PC-3 (cell line): ENCODE data around the gene PASK. TPM values are rescaled to one million over a fixed set of nuclear protein-coding genes. Genes with fewer than 3 reads are reported as not detected.

Experiments used
- ATAC-seq: fragments of 200-7000 bp; cut with Tn5 transposase; 2 replicates; pipeline ENCODE4 v1.9.1; 2020; ENCODE audit warnings: mild to moderate bottlenecking, moderate library complexity
- BruUV-seq: library from RNA; stranded (reverse); fragments of 400-500 nt; replicated peaks from 2 replicates; lab custom pipeline; 2021; lab: Mats Ljungman, UMichigan
- CTCF ChIA-PET: fragments of 300-600 bp; sonication (Branson Sonifier 250); formaldehyde crosslinking; loops from one replicate; lab custom pipeline; 2022; ENCODE audit warnings: antibody characterized with exemption; lab: Charles Lee
- POLR2A ChIA-PET: fragments of 300-600 bp; sonication (Branson Sonifier 250); formaldehyde crosslinking; loops from one replicate; lab custom pipeline; 2022; ENCODE audit warnings: antibody characterized with exemption; ENCODE audit not compliant: unreplicated experiment; lab: Charles Lee
- DNase-seq: peaks from one replicate; pipeline ENCODE4 v3.0.0-alpha.2; 2015
- H2AFZ ChIP-seq: fragments of 300-600 bp; sonication (generic); 2 replicates; pipeline ENCODE4 v1.6.0; 2016; ENCODE audit warnings: antibody characterized with exemption, low read length
- H3F3A ChIP-seq: fragments of 300-600 bp; sonication (generic); one replicate; pipeline ENCODE4 v1.6.0; 2017; ENCODE audit warnings: antibody characterized with exemption, low read length, control low read depth, mild to moderate bottlenecking; ENCODE audit not compliant: unreplicated experiment
- H3K27ac ChIP-seq: fragments of 300-600 bp; sonication (generic); 2 replicates; pipeline ENCODE4 v1.5.1; 2016; ENCODE audit warnings: mild to moderate bottlenecking, low read length
- H3K27me3 ChIP-seq: fragments of 300-600 bp; sonication (generic); 2 replicates; pipeline ENCODE4 v1.6.1; 2016; ENCODE audit warnings: low read length, mixed read lengths
- H3K36me3 ChIP-seq: fragments of 300-600 bp; sonication (generic); 2 replicates; pipeline ENCODE4 v1.6.1; 2016; ENCODE audit warnings: low read depth, mixed run types, low read length, mixed read lengths
- H3K4me1 ChIP-seq: fragments of 300-600 bp; sonication (generic); 2 replicates; pipeline ENCODE4 v1.5.1; 2016; ENCODE audit warnings: low read length; ENCODE audit not compliant: insufficient read depth
- H3K4me2 ChIP-seq: fragments of 300-600 bp; sonication (generic); 2 replicates; pipeline ENCODE4 v1.6.0; 2016; ENCODE audit warnings: low read length
- H3K4me3 ChIP-seq: fragments of 300-600 bp; sonication (generic); 2 replicates; pipeline ENCODE4 v1.5.1; 2016; ENCODE audit warnings: mild to moderate bottlenecking, low read length, mixed read lengths
- H3K79me2 ChIP-seq: fragments of 300-600 bp; sonication (generic); 2 replicates; pipeline ENCODE4 v1.6.1; 2017; ENCODE audit warnings: low read length, mixed read lengths
- H3K9ac ChIP-seq: fragments of 300-600 bp; sonication (generic); 2 replicates; pipeline ENCODE4 v1.6.0; 2016; ENCODE audit warnings: mild to moderate bottlenecking, low read length
- H3K9me2 ChIP-seq: fragments of 300-600 bp; sonication (generic); replicated peaks from 2 replicates; pipeline ENCODE4 v1.6.1; 2016; ENCODE audit warnings: mixed run types, low read length, mixed read lengths
- H3K9me3 ChIP-seq: fragments of 300-600 bp; sonication (generic); 2 replicates; pipeline ENCODE4 v1.6.1; 2016; ENCODE audit warnings: low read length, mixed read lengths
- H4K20me1 ChIP-seq: fragments of 300-600 bp; sonication (generic); 2 replicates; pipeline ENCODE4 v1.6.1; 2016; ENCODE audit warnings: low read length, mixed read lengths
- EZH2 ChIP-seq: fragments of 300-600 bp; sonication (generic); IDR thresholded peaks from one replicate; pipeline ENCODE4 v1.6.1; 2017; ENCODE audit warnings: antibody characterized with exemption, mild to moderate bottlenecking, low read length; ENCODE audit not compliant: unreplicated experiment
- EZH2phosphoT487 ChIP-seq: fragments of 300-600 bp; sonication (generic); IDR thresholded peaks from 2 replicates; pipeline ENCODE4 v1.6.1; 2018; ENCODE audit warnings: mild to moderate bottlenecking, antibody characterized with exemption, low read length, borderline replicate concordance
- intact Hi-C: fragments of 100-400 bp; cut with micrococcal nuclease; formaldehyde crosslinking; loops from 2 replicates; pipeline ENCODE4 v1.9.0; 2023
- total RNA-seq: library from RNA; depleted of rRNA; stranded (reverse); fragments of >200 nt; gene quantifications from 2 replicates; pipeline ENCODE4 v1.2.3, GENCODE V29; 2014
- TF ChIP-seq, protein P1 (sequence below): fragments of 300-600 bp; sonication (generic); conservative IDR thresholded peaks from 2 replicates; pipeline ENCODE4 v1.5.1; 2017; ENCODE audit warnings: antibody characterized with exemption, low read depth, mild to moderate bottlenecking, low read length

Gene PASK
- total RNA-seq, 1 experiment from 2014 or later, result 4.1 TPM

DNA sequence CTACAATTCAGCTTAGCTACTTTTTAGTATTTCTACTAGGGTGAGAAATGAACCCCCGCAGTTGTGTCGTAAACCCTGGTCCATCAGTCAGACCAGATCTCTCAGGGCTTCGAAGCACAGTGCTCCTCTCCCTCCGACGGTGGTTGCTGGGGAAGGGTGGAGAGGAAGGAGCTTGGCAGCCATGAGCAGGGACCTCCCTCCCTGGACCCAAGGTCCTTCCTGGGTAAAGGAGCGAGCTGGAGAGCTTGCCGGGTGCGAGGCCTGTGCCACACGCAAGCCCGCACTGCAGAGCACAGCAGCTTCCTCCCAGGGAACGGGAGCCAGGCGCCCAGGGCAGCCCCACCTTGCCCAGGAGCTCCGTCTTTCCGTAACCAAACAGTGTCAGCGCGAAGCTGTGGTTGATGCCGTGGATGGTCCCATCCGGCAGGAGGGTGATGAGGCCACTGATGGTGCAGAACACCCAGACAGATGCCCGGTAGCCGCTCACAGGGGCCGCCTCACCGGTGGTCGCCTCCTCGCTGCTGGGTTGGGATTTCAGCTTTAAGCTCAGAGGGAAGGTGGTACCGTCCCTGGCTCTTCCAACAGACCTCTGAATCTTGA is 12.5 kb downstream of the PASK start:
- TF ChIP-seq EZH2phosphoT487, result no peak
- no peak for TF ChIP-seq EZH2
- TF ChIP-seq, protein P1, sequence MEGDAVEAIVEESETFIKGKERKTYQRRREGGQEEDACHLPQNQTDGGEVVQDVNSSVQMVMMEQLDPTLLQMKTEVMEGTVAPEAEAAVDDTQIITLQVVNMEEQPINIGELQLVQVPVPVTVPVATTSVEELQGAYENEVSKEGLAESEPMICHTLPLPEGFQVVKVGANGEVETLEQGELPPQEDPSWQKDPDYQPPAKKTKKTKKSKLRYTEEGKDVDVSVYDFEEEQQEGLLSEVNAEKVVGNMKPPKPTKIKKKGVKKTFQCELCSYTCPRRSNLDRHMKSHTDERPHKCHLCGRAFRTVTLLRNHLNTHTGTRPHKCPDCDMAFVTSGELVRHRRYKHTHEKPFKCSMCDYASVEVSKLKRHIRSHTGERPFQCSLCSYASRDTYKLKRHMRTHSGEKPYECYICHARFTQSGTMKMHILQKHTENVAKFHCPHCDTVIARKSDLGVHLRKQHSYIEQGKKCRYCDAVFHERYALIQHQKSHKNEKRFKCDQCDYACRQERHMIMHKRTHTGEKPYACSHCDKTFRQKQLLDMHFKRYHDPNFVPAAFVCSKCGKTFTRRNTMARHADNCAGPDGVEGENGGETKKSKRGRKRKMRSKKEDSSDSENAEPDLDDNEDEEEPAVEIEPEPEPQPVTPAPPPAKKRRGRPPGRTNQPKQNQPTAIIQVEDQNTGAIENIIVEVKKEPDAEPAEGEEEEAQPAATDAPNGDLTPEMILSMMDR, result no peak
- ChIA-PET POLR2A (no interaction called here), CTCF (no interaction called here)
- no peak overlapping the region for H2AFZ ChIP-seq
- no peaks in the 10 kb centered on the region for H3K79me2 ChIP-seq
- no peak overlapping the region for H3K27ac ChIP-seq
- ATAC-seq, result no peak
- H3F3A ChIP-seq, result no peaks in the 10 kb centered on the region
- no TSS peak for BruUV-seq
- no peaks in the 10 kb centered on the region for H3K36me3 ChIP-seq
- H3K9me2 ChIP-seq, result no peaks in the 10 kb centered on the region
- no peaks in the 10 kb centered on the region for H3K9me3 ChIP-seq
- no peak for DNase-seq
- H3K4me1 ChIP-seq, result no peaks in the 10 kb centered on the region
- no peaks in the 10 kb centered on the region for H4K20me1 ChIP-seq
- no peak overlapping the region for H3K9ac ChIP-seq
- intact Hi-C loops, result no loop called here
- H3K27me3 ChIP-seq, result no peaks in the 10 kb centered on the region
- no peak overlapping the region for H3K4me2 ChIP-seq
- no peak overlapping the region for H3K4me3 ChIP-seq

DNA sequence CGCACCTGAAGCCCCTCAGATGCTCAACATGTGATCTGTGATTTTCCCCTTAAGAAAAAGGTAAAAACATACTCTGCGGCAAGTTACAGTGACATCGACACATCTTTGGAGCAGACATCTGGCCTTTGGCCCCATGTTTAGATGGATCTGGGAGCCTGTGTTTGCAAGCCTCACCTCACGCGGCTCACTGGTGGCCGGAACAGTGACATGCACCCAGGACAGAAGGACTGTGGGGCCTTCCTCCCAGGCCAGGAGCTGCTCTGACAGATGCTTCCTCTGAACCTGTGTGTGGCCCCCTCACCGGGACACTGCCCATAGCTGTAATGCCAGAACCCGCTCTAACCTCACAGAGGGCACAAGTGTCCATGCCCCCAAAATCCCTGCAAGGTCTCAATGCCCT is 13.1 kb downstream of the PASK start:
- no peak for DNase-seq
- BruUV-seq, result no TSS peak
- H4K20me1 ChIP-seq, result no peaks in the 10 kb centered on the region
- CTCF ChIA-PET, result no interaction called here
- H3K4me1 ChIP-seq, result no peaks in the 10 kb centered on the region
- H3K27ac ChIP-seq, result no peak overlapping the region
- no peaks in the 10 kb centered on the region for H3K79me2 ChIP-seq
- no peak overlapping the region for H3K9ac ChIP-seq
- H3K27me3 ChIP-seq, result no peaks in the 10 kb centered on the region
- H3K9me3 ChIP-seq, result no peaks in the 10 kb centered on the region
- no peak overlapping the region for H3K4me3 ChIP-seq
- ATAC-seq, result no peak
- no peaks in the 10 kb centered on the region for H3K9me2 ChIP-seq
- POLR2A ChIA-PET, result no interaction called here
- H3K4me2 ChIP-seq, result no peak overlapping the region
- H2AFZ ChIP-seq, result no peak overlapping the region
- TF ChIP-seq, protein P1, result no peak
- TF ChIP-seq EZH2phosphoT487, result no peak
- TF ChIP-seq EZH2, result no peak
- H3K36me3 ChIP-seq, result no peaks in the 10 kb centered on the region
- no peaks in the 10 kb centered on the region for H3F3A ChIP-seq
- intact Hi-C loops, result no loop called here

DNA sequence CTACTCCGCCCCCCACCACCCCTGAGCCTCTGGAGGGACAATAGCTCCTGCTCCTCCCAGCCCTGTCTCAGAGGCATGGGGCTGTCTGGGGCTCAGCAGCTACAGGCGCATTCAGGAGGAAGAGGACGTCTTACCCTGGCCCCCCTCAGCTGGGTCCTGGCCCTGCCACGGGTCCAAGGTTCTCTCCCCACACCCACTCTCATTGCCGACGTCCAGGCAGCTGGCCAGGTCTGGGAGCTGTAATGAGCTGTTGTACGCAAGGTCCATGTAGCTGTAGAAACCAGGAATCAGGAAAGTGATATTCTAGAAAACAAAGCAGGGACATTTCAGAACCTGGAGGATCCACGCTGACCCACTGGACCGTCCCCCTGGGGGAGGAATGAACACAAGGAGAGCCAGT is 13.5 kb downstream of the PASK start:
- Histone ChIP-seq H3K4me1 (no peaks in the 10 kb centered on the region), H3F3A (no peaks in the 10 kb centered on the region), H3K9me2 (no peaks in the 10 kb centered on the region), H2AFZ (no peak overlapping the region), H4K20me1 (no peaks in the 10 kb centered on the region), H3K9me3 (no peaks in the 10 kb centered on the region), H3K27me3 (no peaks in the 10 kb centered on the region), H3K4me2 (no peak overlapping the region), H3K9ac (no peak overlapping the region), H3K79me2 (no peaks in the 10 kb centered on the region), H3K4me3 (no peak overlapping the region), H3K36me3 (no peaks in the 10 kb centered on the region), H3K27ac (no peak overlapping the region)
- no peak for ATAC-seq
- no peak for TF ChIP-seq EZH2
- TF ChIP-seq EZH2phosphoT487, result no peak
- TF ChIP-seq, protein P1, result no peak
- CTCF ChIA-PET, result no interaction called here
- intact Hi-C loops, result no loop called here
- no TSS peak for BruUV-seq
- no peak for DNase-seq
- POLR2A ChIA-PET, result no interaction called here
